ENCODE results near the gene CFAP90. TPM values are rescaled to one million over a fixed set of nuclear protein-coding genes. Genes with fewer than 3 reads are reported as not detected.

CFAP90 gene
- total RNA-seq, 1 experiment from 2014 or later = not detected

DNA sequence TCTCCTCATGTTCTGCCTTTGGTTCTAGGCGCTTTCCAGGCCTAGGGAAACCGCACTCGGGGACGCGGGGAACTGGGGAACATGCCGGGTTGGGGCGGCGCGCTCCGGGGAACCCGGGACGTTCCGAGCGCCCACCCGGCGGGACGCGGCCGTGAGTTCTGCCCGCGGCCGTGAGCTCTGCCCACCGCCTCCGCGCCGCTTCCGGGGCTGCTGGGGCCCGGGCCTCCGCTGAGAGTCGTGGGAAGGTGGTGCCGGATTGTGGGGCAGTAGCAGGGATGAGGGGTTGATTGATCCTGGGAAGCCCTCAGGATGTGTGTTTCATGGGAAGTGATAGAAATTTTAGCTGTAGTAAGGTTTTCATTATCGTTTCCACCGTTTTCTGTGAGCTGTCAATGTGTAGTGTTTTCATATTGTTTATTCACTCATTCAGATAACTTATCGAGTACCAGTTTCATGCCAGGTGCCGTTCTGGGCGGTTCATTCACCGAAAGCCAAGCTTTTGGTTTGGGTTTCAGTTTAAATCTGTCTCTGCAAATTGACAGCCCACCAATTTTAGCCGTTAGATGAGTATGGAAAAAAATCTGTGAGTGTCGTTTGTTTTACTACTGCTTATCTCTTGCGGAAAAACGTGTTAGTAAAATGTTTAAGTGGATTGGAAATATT lies 18.7 kb upstream of the CFAP90 start:
- TF ChIP-seq ATF3 (IDR thresholded peaks at IDR 0.05) = no peak
- TF ChIP-seq ZFX (IDR thresholded peaks at IDR 0.05) = peak; percentile 51
- 0 out of 2 replicates have a peak, but pooled peaks have one; percentile 1 for TF ChIP-seq SIN3A (IDR thresholded peaks at IDR 0.05; ENCODE audit: low read depth)
- no peak for TF ChIP-seq EZH2phosphoT487 (IDR thresholded peaks at IDR 0.05; ENCODE audit: borderline replicate concordance)
- TF ChIP-seq EZH2 (IDR thresholded peaks at IDR 0.05) = no peak
- DNase-seq (ENCODE audit: low read depth, low spot score) (no peak), ATAC-seq (peak; percentile 36)
- intact Hi-C loops (cut with micrococcal nuclease) = no loop called here
- CTCF ChIA-PET = interaction anchor here (1.0 kb wide), 3 partner anchors 10 to 18 kb away, joined by 3 to 4 read pairs (median 3); no protein-coding TSS in a partner anchor
- POLR2A ChIA-PET = interaction anchor here (1.5 to 1.7 kb wide), 2 partner anchors 10 to 12 kb away, joined by 3 to 6 read pairs; no protein-coding TSS in a partner anchor
- H3K27ac ChIP-seq (ENCODE audit: low read depth, low read length) = peak overlapping the region; percentile 57; the same call in 1 of the 2 replicates
- H3K9ac ChIP-seq (ENCODE audit: low read length) = peak overlapping the region; percentile 87
- H3K36me3 ChIP-seq (ENCODE audit: control insufficient read depth in 1 of 2, insufficient read depth in 2 of 2, low read length in 2 of 2) = peaks cover 4 to 24% of the 10 kb centered on the region in 2 experiments; a peak in 3 of 4 replicates
- peaks cover 7 to 18% of the 10 kb centered on the region in 2 experiments; a peak in 3 of 4 replicates for H3K4me1 ChIP-seq (ENCODE audit: control insufficient read depth in 1 of 2, insufficient read depth in 2 of 2, low read length in 2 of 2)
- peaks cover 14% of the 10 kb centered on the region; the same call in 1 of the 2 replicates for H4K20me1 ChIP-seq (ENCODE audit: insufficient read depth)
- no peaks in the 10 kb centered on the region for H3K9me3 ChIP-seq (ENCODE audit: control insufficient read depth in 1 of 2, insufficient read depth in 1 of 2, low read depth in 1 of 2, low read length in 2 of 2)
- H3K27me3 ChIP-seq (ENCODE audit: insufficient read depth, low read length) = no peaks in the 10 kb centered on the region
- BruUV-seq (replicated peaks) = no TSS peak
- RAD21 ChIA-PET (ENCODE audit: low non-redundant PET in 1 of 2, low total read pairs in 2 of 2, uncharacterized antibody in 2 of 2, unreplicated experiment in 2 of 2) = no interaction called here
- peaks cover 78% of the 10 kb centered on the region for H3K79me2 ChIP-seq (ENCODE audit: insufficient read depth, low read length)
- H3K4me2 ChIP-seq (ENCODE audit: low read length) = peak overlapping the region; percentile 93
- H2AFZ ChIP-seq (ENCODE audit: low read depth, low read length, poor library complexity, severe bottlenecking) = no peak overlapping the region
- no peaks in the 10 kb centered on the region for H3K9me2 ChIP-seq (ENCODE audit: insufficient read depth)
- peak overlapping the region; percentile 89 to 91 for H3K4me3 ChIP-seq (replicated peaks in 1 of 2; ENCODE audit: low read depth in 1 of 2, low read length in 2 of 2)

DNA sequence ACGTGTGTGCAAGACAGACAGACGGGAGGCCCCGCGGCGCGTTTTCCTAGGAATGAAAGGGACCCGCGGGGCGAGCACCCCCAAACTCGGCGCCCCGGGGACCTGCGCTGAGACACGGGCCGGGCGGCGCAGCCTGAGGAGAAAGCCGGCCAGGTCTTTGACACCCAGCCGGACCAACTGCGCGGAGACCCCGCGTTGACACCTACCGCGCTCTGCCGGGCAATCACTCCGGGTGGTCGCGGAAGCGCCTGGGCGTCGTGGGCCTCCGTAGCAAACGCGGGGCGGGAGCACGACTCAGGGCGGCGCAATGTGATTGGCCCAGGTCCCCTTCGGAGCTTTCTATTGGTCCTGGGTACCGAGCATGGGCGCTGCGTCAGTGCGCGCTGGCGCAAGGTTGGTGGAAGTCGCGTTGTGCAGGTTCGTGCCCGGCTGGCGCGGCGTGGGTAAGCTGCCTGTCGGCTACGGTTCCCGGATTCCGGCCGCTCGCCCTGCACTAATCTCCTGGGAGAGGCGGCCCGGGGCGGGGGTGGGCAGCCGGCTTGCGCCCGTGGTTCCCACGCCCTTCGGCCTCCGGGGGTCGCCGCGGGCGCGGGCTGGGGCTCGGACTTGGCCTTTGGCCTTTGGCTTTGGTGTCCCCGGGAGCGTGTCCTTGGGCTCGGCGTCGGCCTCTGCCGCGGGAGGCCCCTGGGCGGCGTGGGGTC lies 18.0 kb upstream of the CFAP90 start, which contains the start of the genes FASTKD3 and MTRR:
TSS of gene FASTKD3 (minus strand) at position 259 of the 701 bp plus-strand sequence. CDS start 948 bp downstream, outside the sequence.
TSS of gene MTRR (plus strand) at position 376 of the 701 bp plus-strand sequence. CDS start 1,647 bp downstream, outside the sequence.
- Histone ChIP-seq H3K4me1 (ENCODE audit: control insufficient read depth in 1 of 2, insufficient read depth in 2 of 2, low read length in 2 of 2) (peaks cover 7 to 18% of the 10 kb centered on the region in 2 experiments; a peak in 3 of 4 replicates), H3K4me3 (replicated peaks in 1 of 2; ENCODE audit: low read depth in 1 of 2, low read length in 2 of 2) (peak within 1 kb of the TSS; percentile 89 to 91), H3K36me3 (ENCODE audit: control insufficient read depth in 1 of 2, insufficient read depth in 2 of 2, low read length in 2 of 2) (peaks cover 3 to 19% of the 10 kb centered on the region in 2 experiments; a peak in 1 of 4 replicates), H3K9me2 (ENCODE audit: insufficient read depth) (no peaks in the 10 kb centered on the region), H3K79me2 (ENCODE audit: insufficient read depth, low read length) (peaks cover 71% of the 10 kb centered on the region), H3K9ac (ENCODE audit: low read length) (peak within 1 kb of the TSS; percentile 87), H3K27me3 (ENCODE audit: insufficient read depth, low read length) (no peaks in the 10 kb centered on the region), H3K4me2 (ENCODE audit: low read length) (peak within 1 kb of the TSS; percentile 93), H3K27ac (ENCODE audit: low read depth, low read length) (peak within 1 kb of the TSS; percentile 61), H4K20me1 (ENCODE audit: insufficient read depth) (peaks cover 14% of the 10 kb centered on the region; the same call in 1 of the 2 replicates), H3K9me3 (ENCODE audit: control insufficient read depth in 1 of 2, insufficient read depth in 1 of 2, low read depth in 1 of 2, low read length in 2 of 2) (no peaks in the 10 kb centered on the region), H2AFZ (ENCODE audit: low read depth, low read length, poor library complexity, severe bottlenecking) (peak within 1 kb of the TSS; percentile 18)
- intact Hi-C loops (cut with micrococcal nuclease) = no loop called here
- no TSS peak for BruUV-seq (replicated peaks)
- peak; percentile 86 for DNase-seq (ENCODE audit: low read depth, low spot score)
- peak; percentile 100 for ATAC-seq
- ChIA-PET RAD21 (ENCODE audit: low non-redundant PET in 1 of 2, low total read pairs in 2 of 2, uncharacterized antibody in 2 of 2, unreplicated experiment in 2 of 2) (no interaction called here), CTCF (interaction anchor here (1.0 kb wide), 3 partner anchors 9 to 18 kb away, joined by 3 to 4 read pairs (median 3); no protein-coding TSS in a partner anchor), POLR2A (interaction anchor here (1.5 to 1.7 kb wide), 2 partner anchors 9 to 11 kb away, joined by 3 to 6 read pairs; no protein-coding TSS in a partner anchor)
- TF ChIP-seq ELF1 (IDR thresholded peaks at IDR 0.05; ENCODE audit: borderline replicate concordance, low read depth) = peak; percentile 50
- peak; percentile 80 for TF ChIP-seq POLR2AphosphoS5 (IDR thresholded peaks at IDR 0.05; ENCODE audit: low read depth, low read length)
- no peak for TF ChIP-seq YY1 (IDR thresholded peaks at IDR 0.05; ENCODE audit: extremely low read depth, insufficient replicate concordance, low read depth, low read length)
- peak; percentile 78 for TF ChIP-seq ZFX (IDR thresholded peaks at IDR 0.05)
- peak; percentile 68 for TF ChIP-seq POLR2A (IDR thresholded peaks at IDR 0.05; ENCODE audit: borderline replicate concordance, extremely low read depth, insufficient read depth, insufficient read length)
- peak; percentile 92 for TF ChIP-seq SP1 (IDR thresholded peaks at IDR 0.05; ENCODE audit: low read depth)
- no peak for TF ChIP-seq CEBPB (IDR thresholded peaks at IDR 0.05; ENCODE audit: low read depth)
- peak; percentile 47 for TF ChIP-seq ZBTB33 (IDR thresholded peaks at IDR 0.05; ENCODE audit: extremely low read depth, insufficient replicate concordance, low read length)
- TF ChIP-seq, protein P1, sequence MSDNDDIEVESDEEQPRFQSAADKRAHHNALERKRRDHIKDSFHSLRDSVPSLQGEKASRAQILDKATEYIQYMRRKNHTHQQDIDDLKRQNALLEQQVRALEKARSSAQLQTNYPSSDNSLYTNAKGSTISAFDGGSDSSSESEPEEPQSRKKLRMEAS (IDR thresholded peaks at IDR 0.05) = peak; percentile 54
- peak; percentile 42; the same call in 1 of the 2 replicates for TF ChIP-seq SIN3A (IDR thresholded peaks at IDR 0.05; ENCODE audit: low read depth)
- no peak for TF ChIP-seq EZH2 (IDR thresholded peaks at IDR 0.05)
- TF ChIP-seq TCF7L2 (IDR thresholded peaks at IDR 0.05; ENCODE audit: borderline replicate concordance, extremely low read depth, insufficient read depth, insufficient read length) = peak; percentile 53
